ENCODE results near the gene TMEM19. TPM values are rescaled to one million over a fixed set of nuclear protein-coding genes. Genes with fewer than 3 reads are reported as not detected.
A peak's percentile ranks its signal among the peaks of the same experiment; 100 is the strongest.
"Not testable (repeated sequence)": the region's sequence is repeated elsewhere in the genome, so short reads cannot be mapped to it uniquely, and the experiment has no call there.

Gene TMEM19
- total RNA-seq, 2 donors from 2014 or later = 25.8 to 28.8 TPM

DNA sequence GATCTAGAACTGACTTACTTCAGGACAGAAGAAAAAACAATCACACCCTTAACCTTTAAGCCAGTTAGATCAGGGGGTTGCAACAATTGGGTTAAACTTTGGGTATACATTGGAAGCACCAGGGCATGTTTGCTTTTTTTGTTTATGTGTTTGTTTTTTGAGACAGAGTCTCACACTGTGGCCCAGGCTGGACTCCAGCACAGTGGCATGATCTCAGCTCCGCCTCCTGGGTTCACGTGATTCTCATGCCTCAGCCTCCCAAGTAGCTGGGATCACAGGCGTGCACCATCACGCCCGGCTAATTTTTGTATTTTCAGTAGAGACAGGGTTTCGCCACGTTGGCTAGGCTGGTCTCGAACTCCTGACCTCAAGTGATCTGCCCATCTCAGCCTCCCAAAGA, 16.3 kb downstream of the TMEM19 start:
- ATAC-seq; intact Hi-C loops (cut with DNase I); DNase-seq: not testable (repeated sequence)

DNA sequence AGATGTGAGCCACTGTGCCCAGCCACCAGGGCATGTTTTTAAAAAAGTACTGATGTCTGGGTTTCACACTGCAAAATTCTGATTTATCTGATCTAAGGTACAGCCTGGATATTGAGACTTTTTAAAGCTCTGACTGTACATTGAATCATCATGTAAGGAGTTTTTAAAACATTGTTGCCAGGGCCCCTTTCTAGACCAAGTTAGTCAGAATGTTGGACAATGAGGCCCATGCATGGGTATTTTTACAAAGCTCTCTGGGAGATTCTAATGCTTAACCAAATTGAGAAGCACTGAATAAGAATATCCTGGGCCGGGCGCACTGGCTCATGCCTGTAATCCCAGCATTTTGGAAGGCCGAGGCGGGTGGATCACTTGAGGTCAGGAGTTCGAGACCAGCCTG, 16.7 kb downstream of the TMEM19 start:
- ATAC-seq (no peak), DNase-seq (no peak)
- intact Hi-C loops (cut with DNase I) = no loop called here

DNA sequence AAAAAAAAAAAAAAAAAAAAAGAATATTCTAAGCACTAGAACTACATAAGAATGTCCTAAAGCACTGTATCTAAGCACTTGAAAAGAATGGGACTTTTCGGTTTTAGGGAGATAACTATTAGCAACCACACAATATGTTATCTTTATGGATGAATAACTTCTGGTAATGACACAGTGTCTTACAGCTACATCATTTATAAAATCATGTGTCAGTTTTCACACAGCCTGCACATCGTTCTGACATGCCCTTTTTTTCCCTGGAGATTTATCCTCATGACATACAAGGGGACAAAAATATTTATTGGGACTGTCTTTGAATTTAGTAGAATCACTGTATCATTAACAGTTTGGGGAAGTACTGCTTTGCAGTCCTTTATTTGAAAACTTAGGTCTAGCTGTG, 17.3 kb downstream of the TMEM19 start:
- no peak for DNase-seq
- no peak for ATAC-seq
- intact Hi-C loops (cut with DNase I) = no loop called here

DNA sequence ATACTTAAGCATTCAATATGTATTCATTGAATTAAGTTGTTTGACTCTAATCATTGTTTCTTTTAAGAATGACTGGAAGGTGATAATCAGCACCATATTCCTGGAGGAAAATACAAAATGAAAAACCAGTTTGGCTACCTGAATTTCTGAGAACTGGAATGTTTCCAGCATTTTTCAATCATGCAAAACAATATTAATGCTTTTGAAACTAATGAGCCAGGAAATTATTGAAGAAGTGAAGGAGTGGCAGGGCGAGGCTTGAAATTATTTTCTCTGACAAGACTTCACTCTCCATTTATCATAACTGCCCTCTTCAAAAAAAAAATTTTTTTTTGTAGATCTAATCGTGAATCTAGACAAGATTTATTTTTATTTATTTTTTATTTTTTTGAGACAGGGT, 19.0 kb downstream of the TMEM19 start:
- intact Hi-C loops (cut with DNase I) = no loop called here
- no peak for DNase-seq
- no peak for ATAC-seq

DNA sequence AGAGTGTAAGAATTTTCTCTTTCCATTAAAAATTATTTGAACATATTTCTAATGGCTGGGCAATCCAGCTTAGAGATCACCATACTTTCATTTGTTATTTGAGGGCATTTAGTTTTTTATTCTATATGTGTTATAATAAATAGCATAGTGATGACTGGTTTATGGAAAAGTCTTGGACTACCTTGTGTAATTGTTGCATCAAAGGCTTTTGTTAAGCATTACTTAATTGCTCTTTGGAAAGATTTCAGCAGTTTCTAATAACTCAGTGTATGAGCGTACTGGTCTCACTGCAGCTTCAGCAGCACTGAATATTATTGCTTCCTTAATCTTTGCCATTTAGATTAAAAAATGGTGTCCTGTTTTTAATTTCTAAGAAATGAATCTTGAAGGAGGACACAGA, 22.8 kb downstream of the TMEM19 start:
- DNase-seq = no peak
- ATAC-seq = no peak
- intact Hi-C loops (cut with DNase I) = no loop called here

DNA sequence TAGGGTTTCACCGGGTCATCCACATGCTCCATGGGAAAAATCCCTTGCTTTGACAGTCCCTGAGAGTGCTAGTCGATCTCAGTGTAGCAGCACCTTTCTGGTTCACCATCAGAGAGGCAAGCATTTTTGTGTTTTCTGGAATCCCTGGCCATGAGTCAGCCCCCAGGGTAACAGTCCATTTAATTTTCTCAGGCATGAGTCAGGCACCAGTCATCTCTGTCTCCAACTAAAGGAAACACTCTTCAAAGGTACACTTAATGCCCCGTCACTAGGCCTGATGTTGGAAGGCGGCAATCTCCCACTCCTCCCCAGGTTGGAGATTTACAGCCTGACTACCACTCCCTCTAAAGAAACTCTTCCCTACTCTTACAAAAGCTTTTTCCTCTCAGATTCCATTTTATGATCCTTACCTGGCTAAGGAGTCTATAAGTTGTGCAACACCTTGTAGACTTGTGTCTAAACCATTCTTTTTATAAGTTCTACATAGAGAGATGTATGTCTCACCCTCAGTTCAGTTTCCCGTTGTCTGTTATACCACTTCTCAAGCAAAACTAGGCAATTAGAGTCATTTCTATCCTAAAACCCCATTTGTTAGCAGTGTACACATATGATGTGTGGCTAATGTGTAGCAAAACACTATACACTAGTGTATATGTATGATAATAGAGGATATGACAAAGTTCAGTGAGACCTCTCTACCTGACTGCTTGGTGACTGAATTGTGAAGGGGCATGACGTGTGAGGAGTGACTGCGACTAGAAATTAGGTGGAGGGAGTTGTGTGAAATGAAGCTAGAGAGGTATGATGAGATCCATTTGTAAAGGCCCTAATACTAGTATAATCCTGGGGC, 24.6 kb downstream of the TMEM19 start:
- ATAC-seq = peak in 1 of 2 donors; percentile 69

DNA sequence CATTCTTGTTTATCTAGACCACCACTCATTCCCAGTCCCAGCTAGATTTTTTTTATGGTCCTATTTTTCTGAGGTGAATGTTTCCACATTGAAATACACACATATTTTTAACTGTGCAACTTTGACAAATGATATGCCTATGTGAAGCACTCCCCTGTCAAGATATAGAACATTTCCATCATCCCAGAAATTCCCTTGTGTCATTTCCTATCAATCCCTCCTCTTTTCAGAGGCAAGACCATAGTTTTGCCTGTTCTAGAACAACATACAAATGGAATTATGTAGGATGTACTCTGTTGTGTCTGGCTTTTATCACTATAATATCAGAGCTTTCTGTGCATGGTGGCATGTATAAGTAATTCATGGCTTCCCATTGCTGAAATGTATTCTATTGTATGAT, 32.7 kb downstream of the TMEM19 start:
- ATAC-seq (no peak), DNase-seq (no peak)
- intact Hi-C loops (cut with DNase I) = no loop called here

More for the DNA sequence above, 24.6 kb downstream of the TMEM19 start:
- DNase-seq = no peak
- intact Hi-C loops (cut with DNase I) = no loop called here

DNA sequence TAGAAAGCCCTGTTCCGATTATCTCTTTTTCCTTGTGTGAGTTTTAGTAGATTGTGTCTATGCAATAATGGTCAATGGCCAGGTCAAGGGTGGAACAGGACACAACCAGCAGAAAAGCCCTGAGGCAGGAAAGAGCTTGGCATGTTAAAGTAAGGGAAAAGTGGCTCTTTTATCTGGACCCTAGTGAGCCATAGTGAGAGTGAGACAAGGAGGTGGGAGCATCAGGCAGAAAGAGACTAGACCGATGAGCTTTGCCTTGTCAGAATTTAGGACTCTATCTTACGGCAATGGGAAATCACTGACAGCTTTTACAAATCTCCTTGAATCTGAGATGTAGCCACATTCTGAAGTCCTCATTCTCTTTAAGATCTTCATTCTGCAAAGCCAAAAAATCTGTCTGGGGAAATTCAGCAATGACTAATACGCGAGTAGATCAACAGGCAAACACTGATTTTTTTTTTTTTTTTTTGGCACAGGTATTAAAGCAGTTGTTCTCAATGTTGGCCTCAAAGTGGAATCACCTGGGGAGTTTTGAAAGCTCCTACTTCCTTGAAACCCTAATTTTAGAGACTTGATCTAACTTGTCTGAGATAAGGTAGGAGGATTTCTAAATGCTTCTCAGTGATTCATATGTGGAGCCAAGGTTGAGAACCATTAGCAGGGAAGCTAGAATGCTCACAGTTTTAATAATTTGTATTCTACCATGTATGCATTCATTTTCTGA, 33.9 kb downstream of the TMEM19 start:
- no peak for DNase-seq
- intact Hi-C loops (cut with DNase I) = no loop called here
- peak; percentile 30 to 87 for ATAC-seq

DNA sequence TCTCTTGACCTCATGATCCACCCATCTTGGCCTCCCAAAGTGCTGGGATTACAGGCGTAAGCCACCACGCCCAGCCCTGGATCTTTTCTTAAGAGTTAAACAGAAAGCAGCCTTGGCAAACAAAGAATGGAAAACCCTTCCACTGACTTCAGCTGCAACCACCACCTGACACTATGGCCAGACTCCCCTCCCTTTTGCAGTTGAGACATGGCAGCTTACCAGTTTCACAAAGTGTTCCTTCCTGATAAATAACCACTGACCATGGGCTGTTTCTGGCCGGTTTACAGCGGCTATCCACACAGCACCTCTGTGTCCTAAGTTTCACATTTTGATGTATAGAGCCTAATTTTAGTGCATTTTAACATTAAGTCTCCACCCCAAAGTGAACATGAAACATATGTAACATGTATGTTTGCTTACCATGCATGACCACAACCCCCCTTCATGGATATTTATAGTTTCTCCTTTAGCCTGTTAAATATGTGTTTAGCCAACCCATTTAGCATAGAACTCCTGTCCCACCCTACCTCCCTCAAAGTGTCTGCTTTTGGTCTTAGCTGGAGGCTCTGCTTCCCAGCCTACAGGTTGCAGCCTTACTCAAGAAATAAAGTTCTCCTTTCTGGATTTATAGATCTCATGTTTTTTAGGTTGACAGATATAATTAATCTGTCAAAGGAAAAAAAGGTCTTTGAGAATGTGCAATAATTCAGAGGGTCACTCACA, 36.1 kb downstream of the TMEM19 start:
- intact Hi-C loops (cut with DNase I) = no loop called here
- no peak for ATAC-seq
- no peak for DNase-seq

DNA sequence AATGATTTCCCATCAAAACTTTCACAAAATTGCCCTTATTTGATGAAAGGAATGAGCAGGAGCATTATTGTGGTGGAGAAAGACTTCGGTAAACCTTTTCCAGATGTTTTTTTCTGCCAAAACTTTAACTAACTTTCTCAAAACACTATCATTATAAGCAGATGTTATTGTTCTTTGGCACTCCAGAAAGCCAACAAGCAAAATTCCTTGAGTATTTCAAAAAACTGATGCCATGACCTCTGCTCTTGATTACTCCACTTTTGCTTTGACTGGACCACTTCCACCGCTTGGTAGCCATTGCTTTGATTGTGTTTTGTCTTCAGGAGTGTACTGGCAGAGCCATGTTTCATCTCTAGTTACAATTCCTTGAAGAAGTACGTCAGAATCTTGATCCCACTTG, 39.1 kb downstream of the TMEM19 start:
- no peak for ATAC-seq
- DNase-seq = no peak
- intact Hi-C loops (cut with DNase I) = no loop called here

DNA sequence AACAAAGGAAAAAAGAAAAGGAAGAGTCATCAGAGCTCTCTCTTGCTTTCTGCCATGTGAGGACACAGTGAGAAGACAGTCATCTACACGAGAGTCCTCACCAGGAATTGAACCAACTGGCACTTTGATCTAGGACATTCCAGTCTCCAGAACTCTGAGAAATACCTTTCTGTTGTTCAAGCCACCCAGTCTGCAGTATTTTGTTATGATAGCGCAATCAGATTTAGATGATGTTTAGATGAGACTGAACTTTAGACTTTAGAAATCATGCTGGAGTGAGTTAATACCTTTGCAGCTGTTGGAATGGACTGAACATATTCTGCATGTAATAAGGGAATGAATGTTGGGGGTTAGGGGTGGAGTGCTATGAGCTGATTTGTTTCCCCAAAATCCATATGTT, 40.7 kb downstream of the TMEM19 start:
- no peak for DNase-seq
- no peak for ATAC-seq
- intact Hi-C loops (cut with DNase I) = no loop called here

DNA sequence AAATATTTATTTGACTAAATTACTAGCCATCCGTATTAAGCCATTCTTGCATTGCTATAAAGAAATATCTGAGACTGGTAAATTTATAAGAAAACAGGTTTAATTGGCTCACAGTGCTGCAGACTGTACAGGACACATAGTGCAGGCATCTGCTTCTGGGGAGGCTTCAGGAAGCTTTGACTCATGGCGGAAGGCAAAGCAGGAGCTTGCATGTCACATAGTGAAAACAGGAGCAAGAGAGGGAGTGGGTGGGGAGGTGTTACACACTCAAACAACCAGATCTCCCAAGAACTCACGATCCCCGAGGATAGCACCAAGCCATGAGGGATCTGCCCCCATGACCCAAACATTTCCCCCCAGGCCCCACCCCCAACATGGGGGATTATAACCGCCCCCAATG, 42.1 kb downstream of the TMEM19 start:
- intact Hi-C loops (cut with DNase I) = no loop called here
- ATAC-seq = no peak

DNA sequence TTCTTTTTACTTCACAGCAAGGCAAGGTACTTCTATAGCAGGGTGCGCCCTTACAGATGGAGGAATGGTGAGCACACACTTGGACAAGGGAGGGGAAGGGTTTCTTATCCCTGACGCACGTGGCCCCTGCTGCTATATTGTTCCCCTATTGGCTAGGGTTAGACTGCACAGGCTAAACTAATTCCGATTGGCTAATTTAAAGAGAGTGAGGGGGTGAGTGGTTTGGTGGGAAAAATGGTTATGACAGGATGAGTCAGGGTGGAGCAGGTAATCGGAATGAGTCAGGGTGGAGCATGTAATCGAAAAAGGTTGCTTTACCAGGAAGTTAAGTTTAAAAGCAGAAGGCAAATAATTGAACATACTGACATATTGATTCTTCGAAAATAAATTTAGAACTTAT, 45.1 kb downstream of the TMEM19 start:
- DNase-seq (no peak), ATAC-seq (no peak)
- intact Hi-C loops (cut with DNase I) = no loop called here

More for the DNA sequence above, 42.1 kb downstream of the TMEM19 start:
- DNase-seq = no peak

DNA sequence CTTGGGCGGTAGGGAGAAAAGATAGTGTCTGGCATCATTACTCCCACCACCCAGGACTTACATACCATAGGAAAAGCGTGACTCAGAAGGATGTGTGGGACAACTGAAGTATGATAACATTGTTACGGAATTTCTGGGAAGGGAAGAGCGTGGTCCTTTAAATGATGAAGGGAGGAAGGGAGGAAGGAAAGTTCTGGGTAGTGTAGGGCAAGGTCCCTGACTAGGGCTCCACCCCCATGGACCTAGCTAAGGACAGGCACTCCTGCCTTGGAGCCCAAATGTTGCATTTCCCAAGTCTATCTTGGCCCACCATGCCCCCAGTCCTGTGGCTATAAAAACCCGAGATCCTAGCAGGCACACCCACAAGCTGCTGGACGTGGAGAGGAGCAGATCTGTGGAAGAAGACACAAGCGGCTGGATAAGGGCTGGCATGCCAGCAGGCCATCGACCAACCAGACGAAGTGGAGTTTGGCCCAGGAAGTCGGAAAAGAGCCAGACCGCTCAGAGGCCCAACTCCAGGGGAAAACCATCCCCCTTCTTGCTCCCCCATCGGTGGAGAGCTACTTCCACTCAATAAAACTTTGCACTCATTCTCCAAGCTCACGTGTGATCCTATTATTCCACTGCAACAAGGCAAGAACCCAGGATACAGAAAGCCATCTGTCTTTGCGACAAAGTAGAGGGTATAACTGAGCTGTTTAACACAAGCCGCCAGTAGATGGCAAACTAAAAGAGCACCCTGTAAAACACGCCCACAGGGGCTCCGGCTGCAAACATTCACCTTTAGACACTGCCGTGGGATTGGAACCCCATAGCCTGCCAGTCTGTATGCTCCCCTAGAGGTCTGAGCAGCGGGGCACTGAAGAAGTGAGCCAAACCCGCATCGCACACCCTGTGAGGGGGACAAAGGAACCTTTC, 45.8 kb downstream of the TMEM19 start:
- DNase-seq (no peak), ATAC-seq (no peak)
- intact Hi-C loops (cut with DNase I) = no loop called here

DNA sequence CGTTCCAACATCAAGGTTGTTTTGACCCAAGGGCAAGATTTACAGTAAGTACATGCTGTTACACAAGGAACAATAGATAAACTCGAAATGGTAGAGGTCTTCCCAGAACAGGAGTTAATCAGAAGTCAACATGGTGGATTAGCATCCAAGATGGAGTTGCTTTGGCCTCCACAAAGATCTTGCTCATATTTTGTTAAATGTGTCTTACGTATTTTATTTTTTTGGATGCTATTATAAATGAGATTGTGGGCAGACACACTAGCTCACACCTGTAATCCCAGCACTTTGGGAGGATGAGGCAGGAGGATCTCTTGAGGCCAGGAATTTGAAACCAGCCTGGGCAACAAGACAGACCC, 46.5 kb downstream of the TMEM19 start:
- ATAC-seq (no peak), DNase-seq (no peak)
- intact Hi-C loops (cut with DNase I) = no loop called here

DNA sequence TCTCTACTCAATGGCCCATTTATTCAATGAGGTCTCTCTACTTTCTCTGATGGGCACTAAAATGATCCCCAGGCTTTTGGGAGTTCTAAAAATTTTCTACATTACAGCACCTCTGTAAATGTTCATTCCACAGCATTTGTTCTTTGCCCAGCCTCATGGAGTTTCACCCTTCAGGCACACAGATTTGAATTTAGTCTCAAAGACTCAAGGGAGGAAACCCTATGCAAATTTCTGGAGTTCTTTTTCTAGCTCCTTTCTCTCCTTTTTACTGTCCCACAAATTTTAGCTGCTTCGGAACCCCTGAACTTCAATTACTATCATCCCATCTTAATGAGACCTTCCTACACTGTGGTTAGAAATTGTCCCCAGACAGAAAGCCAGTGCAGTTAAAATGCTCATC, 51.3 kb downstream of the TMEM19 start:
- no peak for ATAC-seq
- intact Hi-C loops (cut with DNase I) = no loop called here
- DNase-seq = no peak

DNA sequence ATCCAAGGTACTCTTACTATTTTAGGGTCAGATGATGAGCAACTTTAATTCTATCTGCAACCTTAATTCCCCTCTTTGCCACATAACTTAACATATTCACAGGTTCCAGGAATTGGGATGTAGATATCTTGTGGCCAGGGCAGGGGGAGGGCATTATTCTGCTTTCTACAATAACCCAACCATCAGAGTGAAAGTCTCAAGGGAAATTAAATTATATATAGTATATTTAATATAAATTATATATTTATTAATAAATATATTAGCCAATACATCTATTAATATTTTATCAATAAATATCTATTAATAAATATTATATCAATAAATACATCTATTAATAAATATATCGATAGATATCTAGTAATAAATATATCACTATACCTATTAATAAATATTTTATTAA, 57.1 kb downstream of the TMEM19 start:
- intact Hi-C loops (cut with DNase I) = loop anchor here in 1 of 2 donors (10.0 kb wide), 1 partner anchor 48 kb away; no protein-coding TSS in a partner anchor
- no peak for DNase-seq
- ATAC-seq = no peak

DNA sequence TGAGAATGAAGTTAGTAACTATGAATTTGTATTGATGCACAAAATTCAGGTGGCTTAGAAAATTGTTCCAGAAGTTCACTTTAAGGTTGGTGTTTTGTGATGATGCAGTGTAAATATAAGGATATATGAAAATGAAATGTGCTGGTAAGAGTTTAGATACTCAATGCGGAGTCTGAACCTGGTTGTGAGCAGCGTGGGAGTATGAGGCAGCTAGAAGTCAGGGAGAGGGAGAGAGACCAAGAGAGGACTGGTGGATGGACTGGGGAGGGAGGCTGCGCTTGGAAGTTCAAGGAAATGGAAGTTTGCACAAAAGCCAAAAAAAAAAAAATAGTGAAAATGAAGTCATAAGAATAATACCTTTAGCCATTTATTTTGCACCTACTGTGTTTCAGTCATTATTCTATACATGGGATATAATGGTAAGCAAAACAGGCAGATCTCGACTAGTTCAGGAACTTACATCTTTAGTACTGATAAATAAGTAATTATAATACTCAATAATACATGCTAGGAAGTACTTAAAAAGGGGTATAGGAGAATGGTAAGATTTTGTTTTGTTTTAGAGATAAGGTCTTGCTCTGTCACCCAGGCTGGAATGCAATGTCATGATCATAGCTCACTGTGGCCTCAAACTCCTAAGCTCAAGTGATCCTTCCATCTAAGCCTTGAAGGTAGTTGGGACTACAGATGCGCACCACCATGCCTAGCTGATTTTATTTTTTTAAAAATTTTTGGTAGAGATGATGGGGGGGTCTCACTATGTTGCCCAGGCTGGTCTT, 58.8 kb downstream of the TMEM19 start:
- ATAC-seq (no peak), DNase-seq (no peak)
- intact Hi-C loops (cut with DNase I) = loop anchor here (5.0 to 10.0 kb wide), 2 partner anchors 50 to 327 kb away; no protein-coding TSS in a partner anchor

Data from left cardiac atrium (tissue), 4 donors.